C4-2B (cell line): ENCODE data around the gene HDAC3.

Experiments used
- CTCF ChIP-seq: fragments of 450-650 bp; conservative IDR thresholded peaks from 2 replicates; pipeline ENCODE4 v1.5.1; 2017; ENCODE audit warnings: mild to moderate bottlenecking
- ZFX ChIP-seq: fragments of 450-650 bp; IDR thresholded peaks from 2 replicates; pipeline ENCODE4 v1.6.1; 2017

- no peak for TF ChIP-seq CTCF
- TF ChIP-seq ZFX: no peak
Measured at GRCh38 chr5:141651728-141652105, 15.1 kb upstream of the HDAC3 start.
